Measurements from ENCODE around the gene RNF212B. TPM values are rescaled to one million over a fixed set of nuclear protein-coding genes. Genes with fewer than 3 reads are reported as not detected.

RNF212B gene
- total and polyA plus RNA-seq, 10 of the 15 experiments (the other 5 are each of a cell fraction or from before 2014, with no cell fraction given) = not detected

DNA sequence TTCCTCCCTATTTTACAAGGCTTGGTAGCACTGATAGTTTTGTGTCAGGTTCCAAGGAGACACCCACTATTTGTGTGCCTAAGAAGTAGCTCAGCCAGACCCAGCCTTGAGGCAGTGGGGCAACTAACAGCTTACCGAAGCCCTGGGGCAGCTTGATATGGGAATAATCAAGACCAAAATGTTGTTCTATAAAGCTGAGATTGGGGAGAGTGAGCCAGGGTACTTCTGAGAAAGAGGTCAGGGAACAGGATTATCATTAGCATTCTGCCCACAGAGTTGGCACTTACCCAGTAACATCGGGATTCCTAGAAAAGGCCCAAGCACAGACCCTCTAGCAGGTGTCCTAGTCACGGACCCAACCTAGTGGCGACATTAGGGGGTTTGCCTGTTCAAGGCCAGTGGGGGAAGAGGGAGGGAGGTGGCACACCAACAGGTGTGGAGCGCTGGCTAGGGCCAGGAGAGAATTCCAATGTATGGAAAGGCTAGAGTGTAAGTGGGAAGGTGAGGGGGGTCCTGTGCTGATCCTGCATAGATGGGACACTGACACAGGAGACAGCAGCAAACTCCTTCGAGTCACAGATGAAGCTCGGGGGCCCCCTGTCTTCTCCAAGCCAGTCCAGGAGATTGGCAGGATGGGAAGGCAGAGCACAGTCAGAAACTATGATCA is 60.0 kb downstream of the RNF212B start:
- WGBS (ENCODE audit: insufficient coverage, insufficient replicate concordance, low lambda C conversion rate, missing lambda C conversion rate) = 95% methylated on average over 7 of the region's 7 CpGs
- intact Hi-C loops (cut with micrococcal nuclease; ENCODE audit: unreplicated experiment) (no loop called here), in situ Hi-C loops (cut with MboI) (no loop called here)
- FAIRE-seq (no peak), DNase-seq (ENCODE audit: low read depth, low spot score) (no peak), ATAC-seq (no peak)
- H2AFZ ChIP-seq (ENCODE audit: control insufficient read depth, low read depth, low read length) = no peak overlapping the region
- no peaks in the 10 kb centered on the region for H3K27me3 ChIP-seq (replicated peaks in 1 of 2; ENCODE audit: control insufficient read depth in 2 of 2, insufficient read depth in 2 of 2, low read length in 1 of 2)
- H3K4me1 ChIP-seq (ENCODE audit: control insufficient read depth, insufficient read depth, low read length) = 0 out of 2 replicates have a peak, but pooled peaks cover 4% of the 10 kb centered on the region
- RAD21 ChIA-PET (ENCODE audit: unreplicated experiment) = interaction anchor here (0.9 to 1.6 kb wide), 2 partner anchors 177 to 178 kb away, joined by 3 read pairs; no protein-coding TSS in a partner anchor
- no peak overlapping the region for H3K4me3 ChIP-seq
- H3K4me2 ChIP-seq (ENCODE audit: control insufficient read depth, insufficient read depth) = no peak overlapping the region
- peaks cover 7% of the 10 kb centered on the region for H3K79me2 ChIP-seq (ENCODE audit: control insufficient read depth, insufficient read depth, low read length)
- H3K9me3 ChIP-seq (replicated peaks; ENCODE audit: control insufficient read depth, insufficient read depth, low read length) = no peaks in the 10 kb centered on the region
- no peaks in the 10 kb centered on the region for H3K36me3 ChIP-seq (ENCODE audit: control insufficient read depth in 2 of 2, insufficient read depth in 2 of 2, low read length in 1 of 2)
- CTCF ChIA-PET = interaction anchor here (0.7 to 6.1 kb wide), 6 partner anchors 8 to 177 kb away, joined by 3 to 40 read pairs (median 20); partner anchors contain the start of genes HOMEZ and PABPN1
- no peak overlapping the region for H3K27ac ChIP-seq (ENCODE audit: control insufficient read depth, insufficient read depth)
- POLR2A ChIA-PET = interaction anchor here (1.1 kb wide), 1 partner anchor 10 kb away, joined by 3 read pairs; no protein-coding TSS in a partner anchor
- SMC1A ChIA-PET (ENCODE audit: uncharacterized antibody, unreplicated experiment) = interaction anchor here (1.3 to 7.1 kb wide), 2 partner anchors 11 to 34 kb away, joined by 3 to 34 read pairs; partner anchors contain the start of gene HOMEZ
- no TSS peak for BruUV-seq (replicated peaks)
- no peaks in the 10 kb centered on the region for H4K20me1 ChIP-seq (ENCODE audit: control insufficient read depth, insufficient read depth)
- H3K9ac ChIP-seq (ENCODE audit: control insufficient read depth, insufficient read depth, low read length) = no peak overlapping the region
- TF ChIP-seq, protein P1, sequence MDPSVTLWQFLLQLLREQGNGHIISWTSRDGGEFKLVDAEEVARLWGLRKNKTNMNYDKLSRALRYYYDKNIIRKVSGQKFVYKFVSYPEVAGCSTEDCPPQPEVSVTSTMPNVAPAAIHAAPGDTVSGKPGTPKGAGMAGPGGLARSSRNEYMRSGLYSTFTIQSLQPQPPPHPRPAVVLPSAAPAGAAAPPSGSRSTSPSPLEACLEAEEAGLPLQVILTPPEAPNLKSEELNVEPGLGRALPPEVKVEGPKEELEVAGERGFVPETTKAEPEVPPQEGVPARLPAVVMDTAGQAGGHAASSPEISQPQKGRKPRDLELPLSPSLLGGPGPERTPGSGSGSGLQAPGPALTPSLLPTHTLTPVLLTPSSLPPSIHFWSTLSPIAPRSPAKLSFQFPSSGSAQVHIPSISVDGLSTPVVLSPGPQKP (IDR thresholded peaks at IDR 0.05; ENCODE audit: low read depth, low read length) = no peak
- TF ChIP-seq, protein P2, sequence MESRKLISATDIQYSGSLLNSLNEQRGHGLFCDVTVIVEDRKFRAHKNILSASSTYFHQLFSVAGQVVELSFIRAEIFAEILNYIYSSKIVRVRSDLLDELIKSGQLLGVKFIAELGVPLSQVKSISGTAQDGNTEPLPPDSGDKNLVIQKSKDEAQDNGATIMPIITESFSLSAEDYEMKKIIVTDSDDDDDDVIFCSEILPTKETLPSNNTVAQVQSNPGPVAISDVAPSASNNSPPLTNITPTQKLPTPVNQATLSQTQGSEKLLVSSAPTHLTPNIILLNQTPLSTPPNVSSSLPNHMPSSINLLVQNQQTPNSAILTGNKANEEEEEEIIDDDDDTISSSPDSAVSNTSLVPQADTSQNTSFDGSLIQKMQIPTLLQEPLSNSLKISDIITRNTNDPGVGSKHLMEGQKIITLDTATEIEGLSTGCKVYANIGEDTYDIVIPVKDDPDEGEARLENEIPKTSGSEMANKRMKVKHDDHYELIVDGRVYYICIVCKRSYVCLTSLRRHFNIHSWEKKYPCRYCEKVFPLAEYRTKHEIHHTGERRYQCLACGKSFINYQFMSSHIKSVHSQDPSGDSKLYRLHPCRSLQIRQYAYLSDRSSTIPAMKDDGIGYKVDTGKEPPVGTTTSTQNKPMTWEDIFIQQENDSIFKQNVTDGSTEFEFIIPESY (IDR thresholded peaks at IDR 0.05) = no peak
- TF ChIP-seq, protein P3, sequence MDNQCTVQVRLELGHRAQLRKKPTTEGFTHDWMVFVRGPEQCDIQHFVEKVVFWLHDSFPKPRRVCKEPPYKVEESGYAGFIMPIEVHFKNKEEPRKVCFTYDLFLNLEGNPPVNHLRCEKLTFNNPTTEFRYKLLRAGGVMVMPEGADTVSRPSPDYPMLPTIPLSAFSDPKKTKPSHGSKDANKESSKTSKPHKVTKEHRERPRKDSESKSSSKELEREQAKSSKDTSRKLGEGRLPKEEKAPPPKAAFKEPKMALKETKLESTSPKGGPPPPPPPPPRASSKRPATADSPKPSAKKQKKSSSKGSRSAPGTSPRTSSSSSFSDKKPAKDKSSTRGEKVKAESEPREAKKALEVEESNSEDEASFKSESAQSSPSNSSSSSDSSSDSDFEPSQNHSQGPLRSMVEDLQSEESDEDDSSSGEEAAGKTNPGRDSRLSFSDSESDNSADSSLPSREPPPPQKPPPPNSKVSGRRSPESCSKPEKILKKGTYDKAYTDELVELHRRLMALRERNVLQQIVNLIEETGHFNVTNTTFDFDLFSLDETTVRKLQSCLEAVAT (IDR thresholded peaks at IDR 0.05) = no peak
- TF ChIP-seq YBX1 (IDR thresholded peaks at IDR 0.05) = no peak
- no peak for TF ChIP-seq ZNF622 (IDR thresholded peaks at IDR 0.05)
- no peak for TF ChIP-seq RFX5 (IDR thresholded peaks at IDR 0.05; ENCODE audit: low read depth, low read length)
- TF ChIP-seq SUZ12 (IDR thresholded peaks at IDR 0.05; ENCODE audit: unreplicated experiment) = no peak
- TF ChIP-seq TCF7 (IDR thresholded peaks at IDR 0.05; ENCODE audit: borderline replicate concordance) = no peak
- no peak for TF ChIP-seq ZNF207 (IDR thresholded peaks at IDR 0.05; ENCODE audit: borderline replicate concordance)
- no peak for TF ChIP-seq YY1 (IDR thresholded peaks at IDR 0.05; ENCODE audit: low read depth, low read length)
- TF ChIP-seq SIX5 (IDR thresholded peaks at IDR 0.05; ENCODE audit: low read depth, low read length, severe bottlenecking) = no peak
- no peak for TF ChIP-seq SPI1 (IDR thresholded peaks at IDR 0.05; ENCODE audit: borderline replicate concordance, insufficient read depth, low read depth, low read length)
- no peak for TF ChIP-seq NRF1 (conservative IDR thresholded peaks at IDR 0.05; ENCODE audit: low read depth, low read length)
- TF ChIP-seq BHLHE40 (IDR thresholded peaks at IDR 0.05; ENCODE audit: borderline replicate concordance in 1 of 2, low read depth in 2 of 2, low read length in 1 of 2) = no peak

Measured in GM12878 (cell line).